ENCODE results near the gene LGALS9. TPM values are rescaled to one million over a fixed set of nuclear protein-coding genes. Genes with fewer than 3 reads are reported as not detected.

LGALS9 gene
- total RNA-seq, 1 experiment from 2014 or later = 1.6 TPM

DNA sequence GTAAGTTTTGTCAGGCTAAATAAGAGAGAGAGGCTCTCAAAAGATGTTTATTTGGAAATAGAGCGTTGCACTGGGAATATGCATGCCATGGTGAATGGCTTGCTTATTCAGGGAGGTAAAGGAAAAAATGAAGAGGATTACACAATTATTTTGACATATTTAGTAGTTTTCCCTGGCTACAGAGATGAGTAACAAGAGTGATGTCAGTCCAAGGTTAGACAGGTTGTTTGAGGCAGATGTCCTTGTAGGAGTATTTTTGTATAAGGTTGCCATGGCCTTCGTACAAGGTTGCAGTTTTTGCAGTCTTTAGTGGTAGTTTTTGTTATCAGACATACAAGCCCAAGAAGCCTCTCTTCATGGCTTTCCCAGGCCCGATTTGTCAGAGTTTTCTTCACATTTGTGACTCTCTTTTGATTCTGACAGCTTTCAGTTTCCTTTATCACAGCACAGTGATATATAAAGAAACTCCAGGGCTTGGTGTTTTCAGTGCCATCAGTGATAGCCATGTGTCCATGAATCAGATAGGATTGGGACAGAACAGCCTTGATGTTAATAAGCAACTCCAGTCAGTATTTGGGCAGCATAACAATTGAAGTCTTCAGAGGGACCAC, 18.7 kb upstream of the LGALS9 start:
- ATAC-seq (no peak), DNase-seq (ENCODE audit: low read depth, low spot score) (no peak)
- Histone ChIP-seq H3K36me3 (ENCODE audit: control insufficient read depth, insufficient read depth, low read length) (no peaks in the 10 kb centered on the region), H3K27ac (ENCODE audit: low read length) (no peak overlapping the region), H3K9me3 (ENCODE audit: control insufficient read depth, insufficient read depth, low read depth, low read length) (no peaks in the 10 kb centered on the region), H3K4me3 (ENCODE audit: low read depth in 2 of 2, low read length in 2 of 2) (no peak overlapping the region), H3K27me3 (ENCODE audit: control insufficient read depth, insufficient read depth, low read length) (no peaks in the 10 kb centered on the region), H3K4me1 (ENCODE audit: control insufficient read depth, insufficient read depth, low read length) (no peaks in the 10 kb centered on the region)
- POLR2A ChIA-PET = no interaction called here
- TF ChIP-seq, protein P1, sequence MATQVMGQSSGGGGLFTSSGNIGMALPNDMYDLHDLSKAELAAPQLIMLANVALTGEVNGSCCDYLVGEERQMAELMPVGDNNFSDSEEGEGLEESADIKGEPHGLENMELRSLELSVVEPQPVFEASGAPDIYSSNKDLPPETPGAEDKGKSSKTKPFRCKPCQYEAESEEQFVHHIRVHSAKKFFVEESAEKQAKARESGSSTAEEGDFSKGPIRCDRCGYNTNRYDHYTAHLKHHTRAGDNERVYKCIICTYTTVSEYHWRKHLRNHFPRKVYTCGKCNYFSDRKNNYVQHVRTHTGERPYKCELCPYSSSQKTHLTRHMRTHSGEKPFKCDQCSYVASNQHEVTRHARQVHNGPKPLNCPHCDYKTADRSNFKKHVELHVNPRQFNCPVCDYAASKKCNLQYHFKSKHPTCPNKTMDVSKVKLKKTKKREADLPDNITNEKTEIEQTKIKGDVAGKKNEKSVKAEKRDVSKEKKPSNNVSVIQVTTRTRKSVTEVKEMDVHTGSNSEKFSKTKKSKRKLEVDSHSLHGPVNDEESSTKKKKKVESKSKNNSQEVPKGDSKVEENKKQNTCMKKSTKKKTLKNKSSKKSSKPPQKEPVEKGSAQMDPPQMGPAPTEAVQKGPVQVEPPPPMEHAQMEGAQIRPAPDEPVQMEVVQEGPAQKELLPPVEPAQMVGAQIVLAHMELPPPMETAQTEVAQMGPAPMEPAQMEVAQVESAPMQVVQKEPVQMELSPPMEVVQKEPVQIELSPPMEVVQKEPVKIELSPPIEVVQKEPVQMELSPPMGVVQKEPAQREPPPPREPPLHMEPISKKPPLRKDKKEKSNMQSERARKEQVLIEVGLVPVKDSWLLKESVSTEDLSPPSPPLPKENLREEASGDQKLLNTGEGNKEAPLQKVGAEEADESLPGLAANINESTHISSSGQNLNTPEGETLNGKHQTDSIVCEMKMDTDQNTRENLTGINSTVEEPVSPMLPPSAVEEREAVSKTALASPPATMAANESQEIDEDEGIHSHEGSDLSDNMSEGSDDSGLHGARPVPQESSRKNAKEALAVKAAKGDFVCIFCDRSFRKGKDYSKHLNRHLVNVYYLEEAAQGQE (IDR thresholded peaks at IDR 0.05; ENCODE audit: insufficient read depth in 1 of 2, low read depth in 2 of 2, low read length in 1 of 2) = no peak
- TF ChIP-seq POLR2AphosphoS5 (IDR thresholded peaks at IDR 0.05; ENCODE audit: low read depth, low read length) = no peak
- TF ChIP-seq, protein P2, sequence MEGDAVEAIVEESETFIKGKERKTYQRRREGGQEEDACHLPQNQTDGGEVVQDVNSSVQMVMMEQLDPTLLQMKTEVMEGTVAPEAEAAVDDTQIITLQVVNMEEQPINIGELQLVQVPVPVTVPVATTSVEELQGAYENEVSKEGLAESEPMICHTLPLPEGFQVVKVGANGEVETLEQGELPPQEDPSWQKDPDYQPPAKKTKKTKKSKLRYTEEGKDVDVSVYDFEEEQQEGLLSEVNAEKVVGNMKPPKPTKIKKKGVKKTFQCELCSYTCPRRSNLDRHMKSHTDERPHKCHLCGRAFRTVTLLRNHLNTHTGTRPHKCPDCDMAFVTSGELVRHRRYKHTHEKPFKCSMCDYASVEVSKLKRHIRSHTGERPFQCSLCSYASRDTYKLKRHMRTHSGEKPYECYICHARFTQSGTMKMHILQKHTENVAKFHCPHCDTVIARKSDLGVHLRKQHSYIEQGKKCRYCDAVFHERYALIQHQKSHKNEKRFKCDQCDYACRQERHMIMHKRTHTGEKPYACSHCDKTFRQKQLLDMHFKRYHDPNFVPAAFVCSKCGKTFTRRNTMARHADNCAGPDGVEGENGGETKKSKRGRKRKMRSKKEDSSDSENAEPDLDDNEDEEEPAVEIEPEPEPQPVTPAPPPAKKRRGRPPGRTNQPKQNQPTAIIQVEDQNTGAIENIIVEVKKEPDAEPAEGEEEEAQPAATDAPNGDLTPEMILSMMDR (IDR thresholded peaks at IDR 0.05) = no peak
- TF ChIP-seq TCF7L2 (IDR thresholded peaks at IDR 0.05; ENCODE audit: low read depth, low read length) = no peak
- TF ChIP-seq SIN3A (IDR thresholded peaks at IDR 0.05; ENCODE audit: borderline replicate concordance, insufficient read depth, low read depth, low read length) = no peak
- in situ Hi-C loops (cut with HindIII; ENCODE audit: low pct_unique_long_range_greater_than_20kb, low sequenced_read_pairs) (no loop called here), intact Hi-C loops (cut with micrococcal nuclease; ENCODE audit: unreplicated experiment) (no loop called here)
- BruUV-seq (replicated peaks) = no TSS peak
- CTCF ChIA-PET = interaction anchor here (0.5 to 0.7 kb wide), 2 partner anchors 144 to 163 kb away, joined by 3 to 4 read pairs; no protein-coding TSS in a partner anchor

DNA sequence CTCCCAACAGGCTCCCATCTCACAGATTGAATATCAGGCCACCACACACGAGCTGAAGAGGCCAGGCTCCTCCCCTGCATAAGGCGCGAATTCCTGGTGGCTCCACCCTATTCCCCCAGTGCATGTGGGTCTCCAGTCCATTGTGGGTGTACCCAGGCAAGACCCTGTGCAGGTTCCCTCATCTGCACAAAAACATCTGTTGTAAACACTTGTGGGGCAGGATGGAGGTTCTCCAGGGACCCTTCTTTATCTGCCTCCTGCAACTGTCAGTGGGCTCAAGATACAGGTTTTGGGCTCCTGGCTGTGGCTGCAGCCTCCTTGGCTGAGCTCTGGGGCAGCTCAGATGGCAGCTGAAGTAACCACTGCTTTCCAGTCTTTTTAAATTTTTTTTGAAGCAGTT, 17.6 kb upstream of the LGALS9 start:
- ChIA-PET CTCF (no interaction called here), POLR2A (no interaction called here)
- TF ChIP-seq, protein P1 (IDR thresholded peaks at IDR 0.05; ENCODE audit: insufficient read depth in 1 of 2, low read depth in 2 of 2, low read length in 1 of 2) = no peak
- TF ChIP-seq TCF7L2 (IDR thresholded peaks at IDR 0.05; ENCODE audit: low read depth, low read length) (no peak), POLR2AphosphoS5 (IDR thresholded peaks at IDR 0.05; ENCODE audit: low read depth, low read length) (no peak), SIN3A (IDR thresholded peaks at IDR 0.05; ENCODE audit: borderline replicate concordance, insufficient read depth, low read depth, low read length) (no peak)
- TF ChIP-seq, protein P2 (IDR thresholded peaks at IDR 0.05) = no peak
- no TSS peak for BruUV-seq (replicated peaks)
- Histone ChIP-seq H3K27me3 (ENCODE audit: control insufficient read depth, insufficient read depth, low read length) (no peaks in the 10 kb centered on the region), H3K27ac (ENCODE audit: low read length) (no peak overlapping the region), H3K36me3 (ENCODE audit: control insufficient read depth, insufficient read depth, low read length) (no peaks in the 10 kb centered on the region), H3K4me3 (ENCODE audit: low read depth in 2 of 2, low read length in 2 of 2) (no peak overlapping the region), H3K4me1 (ENCODE audit: control insufficient read depth, insufficient read depth, low read length) (no peaks in the 10 kb centered on the region), H3K9me3 (ENCODE audit: control insufficient read depth, insufficient read depth, low read depth, low read length) (no peaks in the 10 kb centered on the region)
- DNase-seq (ENCODE audit: low read depth, low spot score) = no peak
- intact Hi-C loops (cut with micrococcal nuclease; ENCODE audit: unreplicated experiment) (no loop called here), in situ Hi-C loops (cut with HindIII; ENCODE audit: low pct_unique_long_range_greater_than_20kb, low sequenced_read_pairs) (no loop called here)
- ATAC-seq = no peak

Measured in Panc1 (cell line).